Stimulated activated CD8-positive, alpha-beta memory T cell treated with anti-CD3 and anti-CD28 coated beads, Interleukin-15, amount 100 ng/mL, for 4 hours (primary cell): Measurements from ENCODE around the gene VPS8.

Experiments used
- DNase-seq, 2 donors: peaks; one replicate each; pipeline ENCODE4 v3.0.0-alpha.2; 2020; ENCODE audit warnings: low read depth in 2 of 2

VPS8 gene

DNA sequence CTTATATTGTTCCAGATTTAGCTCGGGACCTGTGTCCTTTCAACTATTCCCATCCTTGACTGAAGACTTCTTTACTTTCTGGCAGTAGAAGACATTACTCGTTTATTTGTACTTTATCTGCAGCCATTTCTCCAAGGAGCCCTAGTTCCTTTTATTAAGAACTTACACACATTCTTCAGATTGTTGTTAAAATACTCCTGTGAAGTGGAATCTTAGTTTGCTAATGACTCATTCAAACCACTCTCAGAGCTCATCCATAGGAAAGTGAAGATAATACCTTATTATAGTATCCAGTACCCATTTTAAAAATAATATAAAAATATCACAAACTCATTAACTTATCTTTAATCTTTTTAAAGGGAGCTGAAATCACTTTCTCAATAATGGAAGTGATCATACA is 277.4 kb downstream of the VPS8 start:
- DNase-seq = no peak

DNA sequence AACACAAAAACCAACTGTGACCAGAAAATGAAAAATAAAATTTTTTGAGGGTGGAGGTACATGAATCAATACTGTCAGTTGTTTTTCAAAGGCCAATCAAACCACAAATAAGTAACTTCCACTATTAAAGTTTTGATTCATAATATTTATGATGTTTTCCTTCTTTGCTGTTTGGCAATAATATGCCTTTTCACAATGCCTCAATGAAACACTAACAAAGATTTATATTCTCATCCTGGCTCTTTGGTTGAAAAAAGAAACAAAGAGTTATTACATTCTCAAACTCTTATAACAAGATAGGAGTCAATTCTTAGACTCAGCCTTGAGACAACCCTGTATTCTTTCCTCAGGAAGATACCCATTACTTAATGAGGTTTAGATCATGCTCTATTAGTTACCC is 277.8 kb downstream of the VPS8 start:
- no peak for DNase-seq

DNA sequence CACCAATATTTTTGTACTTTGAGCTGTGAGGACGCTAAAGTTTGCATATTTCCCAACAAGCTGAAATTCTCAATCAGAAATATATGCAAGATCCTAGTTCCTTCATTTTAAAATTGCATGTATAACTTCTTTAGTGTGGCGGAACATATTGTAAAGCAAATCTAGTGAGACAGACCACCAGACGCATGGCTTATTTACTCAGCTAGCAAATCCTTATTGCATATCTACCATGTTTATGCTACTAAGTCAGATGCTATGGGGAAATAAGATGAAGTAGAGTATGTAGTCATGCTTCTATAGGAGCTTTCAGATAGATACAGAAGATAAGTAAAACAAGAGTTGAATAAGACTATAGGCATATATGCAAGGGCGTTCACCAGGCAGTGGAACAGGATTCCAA is 278.8 kb downstream of the VPS8 start:
- DNase-seq = no peak

DNA sequence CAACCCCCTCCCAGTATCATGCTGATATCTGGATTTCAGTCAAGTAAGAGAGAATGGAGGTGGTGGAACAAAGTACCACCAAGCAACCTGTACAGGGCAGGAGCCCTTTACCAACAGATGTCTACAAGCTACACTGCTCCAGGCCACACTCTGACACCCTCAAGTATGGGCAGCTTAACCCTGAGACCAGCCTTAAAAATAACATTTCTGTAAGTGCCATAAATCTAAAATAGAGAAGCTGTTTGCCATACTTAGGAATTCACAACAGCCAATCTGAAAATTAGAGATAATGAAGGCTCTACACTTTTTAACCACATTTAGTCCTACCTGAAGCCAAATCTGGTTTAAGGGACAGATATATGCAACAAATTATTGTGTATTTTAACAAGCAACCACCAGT is 281.1 kb downstream of the VPS8 start:
- DNase-seq = no peak

DNA sequence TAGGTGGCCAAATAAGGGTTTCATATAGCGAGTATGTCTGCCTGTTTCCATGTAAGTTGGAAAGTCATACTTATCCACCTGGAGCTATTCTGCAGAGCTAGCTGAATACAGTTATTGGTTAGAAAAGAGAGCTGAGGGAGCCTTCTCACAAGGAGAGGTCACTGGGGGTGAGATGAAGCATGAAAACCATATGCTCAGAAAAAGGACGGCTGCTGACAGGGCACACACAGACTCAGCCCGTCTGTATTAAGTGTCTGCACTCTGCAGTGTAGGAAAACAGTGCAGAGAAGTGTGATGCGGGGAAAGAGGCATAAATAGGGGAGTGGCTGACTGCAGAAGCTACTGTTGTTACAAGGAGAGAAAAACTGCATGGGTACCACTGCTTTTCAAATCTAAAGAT is 282.7 kb downstream of the VPS8 start:
- no peak for DNase-seq
